ENCODE data around the gene MCM5.

The MCM5 gene

DNA sequence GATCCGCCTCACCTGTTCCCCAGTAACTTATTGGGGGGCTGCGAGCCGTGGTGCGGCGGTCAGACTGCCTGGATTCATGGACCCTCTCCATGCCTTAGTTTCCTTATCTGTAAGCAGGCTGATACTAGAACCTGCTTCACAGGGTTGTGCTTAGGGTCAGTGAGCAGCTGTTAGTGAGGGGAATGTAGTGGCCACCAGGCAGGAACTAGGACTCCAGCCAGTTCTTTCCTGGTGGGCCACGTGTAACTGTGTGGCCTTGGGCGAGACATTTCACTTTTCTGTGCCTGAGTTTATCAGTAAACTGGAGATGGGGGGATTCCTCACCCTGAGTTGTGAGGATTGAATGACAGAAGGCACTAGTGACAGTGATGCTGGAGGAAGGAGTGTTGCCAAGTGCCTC, 24.8 kb downstream of the MCM5 start:
- no peak for DNase-seq (ENCODE audit: low spot score)
- TF ChIP-seq, protein P1, sequence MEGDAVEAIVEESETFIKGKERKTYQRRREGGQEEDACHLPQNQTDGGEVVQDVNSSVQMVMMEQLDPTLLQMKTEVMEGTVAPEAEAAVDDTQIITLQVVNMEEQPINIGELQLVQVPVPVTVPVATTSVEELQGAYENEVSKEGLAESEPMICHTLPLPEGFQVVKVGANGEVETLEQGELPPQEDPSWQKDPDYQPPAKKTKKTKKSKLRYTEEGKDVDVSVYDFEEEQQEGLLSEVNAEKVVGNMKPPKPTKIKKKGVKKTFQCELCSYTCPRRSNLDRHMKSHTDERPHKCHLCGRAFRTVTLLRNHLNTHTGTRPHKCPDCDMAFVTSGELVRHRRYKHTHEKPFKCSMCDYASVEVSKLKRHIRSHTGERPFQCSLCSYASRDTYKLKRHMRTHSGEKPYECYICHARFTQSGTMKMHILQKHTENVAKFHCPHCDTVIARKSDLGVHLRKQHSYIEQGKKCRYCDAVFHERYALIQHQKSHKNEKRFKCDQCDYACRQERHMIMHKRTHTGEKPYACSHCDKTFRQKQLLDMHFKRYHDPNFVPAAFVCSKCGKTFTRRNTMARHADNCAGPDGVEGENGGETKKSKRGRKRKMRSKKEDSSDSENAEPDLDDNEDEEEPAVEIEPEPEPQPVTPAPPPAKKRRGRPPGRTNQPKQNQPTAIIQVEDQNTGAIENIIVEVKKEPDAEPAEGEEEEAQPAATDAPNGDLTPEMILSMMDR (IDR thresholded peaks at IDR 0.05; ENCODE audit: extremely low read depth, missing control alignments): no peak

- no peak for DNase-seq (ENCODE audit: low spot score)
- TF ChIP-seq, protein P1 (IDR thresholded peaks at IDR 0.05; ENCODE audit: extremely low read depth, missing control alignments): no peak
These were observed 25.6 kb downstream of the MCM5 start for GRCh38 chr22:35425546-35425945.

- TF ChIP-seq, protein P1 (IDR thresholded peaks at IDR 0.05; ENCODE audit: extremely low read depth, missing control alignments): no peak
- DNase-seq (ENCODE audit: low spot score): no peak
These were observed 26.2 kb downstream of the MCM5 start for GRCh38 chr22:35425971-35426800.

DNA sequence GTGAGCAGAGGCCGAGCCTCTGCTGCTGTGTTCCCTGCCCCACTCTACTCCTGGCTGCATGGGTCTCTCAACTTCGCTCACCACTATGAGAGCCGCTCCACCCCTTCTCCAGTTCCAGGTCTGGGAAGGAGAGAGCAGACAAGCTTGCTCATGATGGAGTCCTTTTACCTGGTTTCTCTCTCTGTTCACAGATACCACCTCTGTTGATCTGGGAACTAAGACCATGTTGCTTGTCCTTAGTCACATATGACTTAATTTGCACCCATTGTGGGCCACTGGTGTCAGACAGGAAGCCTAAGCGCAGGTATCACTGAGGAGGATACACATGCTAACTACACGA, 26.8 kb downstream of the MCM5 start:
- TF ChIP-seq, protein P1 (IDR thresholded peaks at IDR 0.05; ENCODE audit: extremely low read depth, missing control alignments): no peak
- no peak for DNase-seq (ENCODE audit: low spot score)

- DNase-seq (ENCODE audit: low spot score): peak; percentile 62
- TF ChIP-seq, protein P1 (IDR thresholded peaks at IDR 0.05; ENCODE audit: extremely low read depth, missing control alignments): peak; percentile 51
These were observed 31.0 kb downstream of the MCM5 start for GRCh38 chr22:35430897-35431322.

DNA sequence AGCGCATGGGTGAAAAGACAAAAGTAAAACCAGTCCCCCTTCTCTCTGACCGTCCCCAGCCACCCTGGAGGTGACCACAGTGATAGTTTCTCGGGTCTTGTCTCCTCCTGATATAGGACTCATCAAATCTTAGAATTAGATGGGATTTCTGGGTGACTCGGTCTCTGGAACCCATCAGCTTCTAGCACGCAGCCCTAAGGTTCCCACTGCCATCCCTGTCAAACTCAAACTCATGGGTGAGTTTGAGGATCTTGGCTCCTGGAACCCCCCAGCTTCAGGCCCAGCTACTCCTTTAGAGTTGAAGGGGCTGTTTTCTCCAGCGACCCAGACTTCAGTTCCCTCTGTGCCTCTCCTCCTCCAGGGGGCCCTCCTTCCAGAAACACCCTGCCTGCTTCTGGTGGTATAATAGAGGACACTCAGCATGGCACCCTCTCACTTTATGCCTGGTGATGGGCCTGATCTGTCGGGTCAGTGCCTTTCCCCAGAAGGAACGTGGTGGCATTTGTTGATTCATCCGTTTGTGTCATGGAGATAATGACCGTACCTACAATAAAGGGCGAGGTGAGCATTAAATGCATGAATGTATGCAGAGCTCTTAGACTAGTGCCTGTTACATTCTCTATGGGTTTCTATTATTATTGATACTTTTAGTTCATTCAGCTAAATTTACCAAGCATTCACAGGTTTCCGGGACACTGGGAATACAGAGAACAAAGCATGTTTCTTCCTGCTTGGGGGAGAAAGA, 31.7 kb downstream of the MCM5 start:
- TF ChIP-seq, protein P1 (IDR thresholded peaks at IDR 0.05; ENCODE audit: extremely low read depth, missing control alignments): no peak
- DNase-seq (ENCODE audit: low spot score): no peak

DNA sequence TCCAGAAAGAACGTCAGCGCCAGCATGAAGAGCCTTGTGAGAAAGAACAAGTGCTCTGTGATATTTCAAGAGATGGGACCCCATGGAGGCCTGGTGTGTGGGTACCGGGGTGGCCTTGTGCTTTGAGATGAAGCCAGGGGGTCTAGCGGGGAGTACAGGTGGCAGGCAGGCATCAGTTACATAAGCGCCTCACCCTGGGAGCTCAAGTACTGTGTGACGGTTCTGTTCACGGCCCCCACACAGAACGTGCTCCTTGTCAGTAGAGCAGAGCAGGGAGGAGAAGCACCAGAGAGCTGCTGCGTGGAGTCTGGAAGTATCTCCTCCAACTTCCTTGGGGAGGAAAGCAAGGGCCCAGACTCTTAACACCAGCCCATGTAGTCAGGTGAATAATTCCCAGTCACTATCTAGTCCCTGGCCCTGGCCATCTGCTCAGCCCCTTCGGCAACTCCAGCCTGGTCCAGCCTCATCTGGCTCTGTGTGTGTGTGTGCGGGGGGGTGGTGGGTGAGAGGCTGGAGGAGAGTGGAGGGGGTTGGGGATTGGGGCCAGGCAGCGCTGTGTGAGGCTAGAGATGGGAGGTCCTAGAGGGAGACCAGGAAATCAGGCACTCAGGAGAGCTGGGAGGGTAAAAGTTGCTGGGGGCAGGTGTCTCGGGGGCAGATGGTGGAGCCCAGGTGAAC, 32.4 kb downstream of the MCM5 start:
- TF ChIP-seq, protein P1 (IDR thresholded peaks at IDR 0.05; ENCODE audit: extremely low read depth, missing control alignments): no peak
- no peak for DNase-seq (ENCODE audit: low spot score)

All from GM20000 (cell line).